Measurements from ENCODE around the gene NOC3L. TPM values are rescaled to one million over a fixed set of nuclear protein-coding genes. Genes with fewer than 3 reads are reported as not detected.

NOC3L gene
- total RNA-seq, 1 experiment from 2014 or later: 41.2 TPM

- POLR2A ChIA-PET: no interaction called here
- no TSS peak for BruUV-seq (replicated peaks)
- H3K27ac ChIP-seq (ENCODE audit: low read length): no peak overlapping the region
Observed at GRCh38 chr10:94293354-94293753, 69.4 kb downstream of the NOC3L start.

GRCh38 chr10:94292434-94293090 lies 70.2 kb downstream of the NOC3L start:
- ChIA-PET CTCF (no interaction called here), POLR2A (interaction anchor here (0.5 kb wide), 1 partner anchor 971 kb away, joined by 4 read pairs; no protein-coding TSS in a partner anchor)
- ATAC-seq (no peak), DNase-seq (ENCODE audit: low read depth, low spot score) (no peak)
- Histone ChIP-seq H3K9me3 (ENCODE audit: control insufficient read depth, insufficient read depth, low read depth, low read length) (no peaks in the 10 kb centered on the region), H3K36me3 (ENCODE audit: control insufficient read depth, insufficient read depth, low read length) (no peaks in the 10 kb centered on the region), H3K4me3 (ENCODE audit: low read depth in 2 of 2, low read length in 2 of 2) (no peak overlapping the region), H3K27me3 (ENCODE audit: control insufficient read depth, insufficient read depth, low read length) (no peaks in the 10 kb centered on the region), H3K27ac (ENCODE audit: low read length) (no peak overlapping the region), H3K4me1 (ENCODE audit: control insufficient read depth, insufficient read depth, low read length) (no peaks in the 10 kb centered on the region)
- BruUV-seq (replicated peaks): TSS peak; percentile 29
- in situ Hi-C loops (cut with HindIII; ENCODE audit: low pct_unique_long_range_greater_than_20kb, low sequenced_read_pairs): no loop called here
- intact Hi-C loops (cut with micrococcal nuclease; ENCODE audit: unreplicated experiment): no loop called here
- no peak for TF ChIP-seq REST (IDR thresholded peaks at IDR 0.05; ENCODE audit: insufficient read depth in 1 of 2, low read depth in 2 of 2, low read length in 1 of 2)
- TF ChIP-seq POLR2AphosphoS5 (IDR thresholded peaks at IDR 0.05; ENCODE audit: low read depth, low read length): no peak
- no peak for TF ChIP-seq CTCF (IDR thresholded peaks at IDR 0.05)
- no peak for TF ChIP-seq TCF7L2 (IDR thresholded peaks at IDR 0.05; ENCODE audit: low read depth, low read length)
- TF ChIP-seq SIN3A (IDR thresholded peaks at IDR 0.05; ENCODE audit: borderline replicate concordance, insufficient read depth, low read depth, low read length): no peak

More at GRCh38 chr10:94293354-94293753, 69.4 kb downstream of the NOC3L start:
- ATAC-seq (no peak), DNase-seq (ENCODE audit: low read depth, low spot score) (no peak)
- no peaks in the 10 kb centered on the region for H3K9me3 ChIP-seq (ENCODE audit: control insufficient read depth, insufficient read depth, low read depth, low read length)
- TF ChIP-seq POLR2AphosphoS5 (IDR thresholded peaks at IDR 0.05; ENCODE audit: low read depth, low read length): no peak
- no peak for TF ChIP-seq REST (IDR thresholded peaks at IDR 0.05; ENCODE audit: insufficient read depth in 1 of 2, low read depth in 2 of 2, low read length in 1 of 2)
- no peak for TF ChIP-seq CTCF (IDR thresholded peaks at IDR 0.05)
- no peak for TF ChIP-seq SIN3A (IDR thresholded peaks at IDR 0.05; ENCODE audit: borderline replicate concordance, insufficient read depth, low read depth, low read length)
- TF ChIP-seq TCF7L2 (IDR thresholded peaks at IDR 0.05; ENCODE audit: low read depth, low read length): no peak
- intact Hi-C loops (cut with micrococcal nuclease; ENCODE audit: unreplicated experiment): no loop called here
- CTCF ChIA-PET: no interaction called here
- in situ Hi-C loops (cut with HindIII; ENCODE audit: low pct_unique_long_range_greater_than_20kb, low sequenced_read_pairs): no loop called here
- H3K4me1 ChIP-seq (ENCODE audit: control insufficient read depth, insufficient read depth, low read length): no peaks in the 10 kb centered on the region
- no peaks in the 10 kb centered on the region for H3K36me3 ChIP-seq (ENCODE audit: control insufficient read depth, insufficient read depth, low read length)
- H3K4me3 ChIP-seq (ENCODE audit: low read depth in 2 of 2, low read length in 2 of 2): no peak overlapping the region
- no peaks in the 10 kb centered on the region for H3K27me3 ChIP-seq (ENCODE audit: control insufficient read depth, insufficient read depth, low read length)
